ENCODE measurements around the gene SHQ1. TPM values are rescaled to one million over a fixed set of nuclear protein-coding genes. Genes with fewer than 3 reads are reported as not detected.
A peak's percentile ranks its signal among the peaks of the same experiment; 100 is the strongest.

The SHQ1 gene
- total and polyA plus RNA-seq, 9 of the 15 experiments (the other 6 are each of a cell fraction or from before 2014, with no cell fraction given), result 9.2 to 25.0 (median 14.1) TPM

- CTCF ChIA-PET (ENCODE audit: low intra/inter-chr PET ratio), result no interaction called here
- FAIRE-seq, result no peak
- WGBS (ENCODE audit: insufficient coverage, low coverage, missing lambda C conversion rate), result 30% methylated on average over 3 of the region's 3 CpGs
- 0 out of 2 replicates have a peak, but pooled peaks have one; percentile 39 for TF ChIP-seq TCF3 (CRISPR knock-in tag; IDR thresholded peaks at IDR 0.05)
- no peak for TF ChIP-seq SREBF2 (CRISPR knock-in tag; IDR thresholded peaks at IDR 0.05)
- 0 out of 2 replicates have a peak, but pooled peaks have one; percentile 12 for TF ChIP-seq TAL1 (IDR thresholded peaks at IDR 0.05)
- no peak for TF ChIP-seq ZNF561 (CRISPR knock-in tag; conservative IDR thresholded peaks at IDR 0.05)
- TF ChIP-seq, protein P1, sequence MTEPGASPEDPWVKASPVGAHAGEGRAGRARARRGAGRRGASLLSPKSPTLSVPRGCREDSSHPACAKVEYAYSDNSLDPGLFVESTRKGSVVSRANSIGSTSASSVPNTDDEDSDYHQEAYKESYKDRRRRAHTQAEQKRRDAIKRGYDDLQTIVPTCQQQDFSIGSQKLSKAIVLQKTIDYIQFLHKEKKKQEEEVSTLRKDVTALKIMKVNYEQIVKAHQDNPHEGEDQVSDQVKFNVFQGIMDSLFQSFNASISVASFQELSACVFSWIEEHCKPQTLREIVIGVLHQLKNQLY (CRISPR knock-in tag; conservative IDR thresholded peaks at IDR 0.05), result no peak
- TF ChIP-seq FOXJ3 (CRISPR knock-in tag; IDR thresholded peaks at IDR 0.05), result no peak
- TF ChIP-seq CREB5 (CRISPR knock-in tag; IDR thresholded peaks at IDR 0.05), result no peak
- TF ChIP-seq RUNX1 (IDR thresholded peaks at IDR 0.05; ENCODE audit: low read depth), result no peak
- TF ChIP-seq, protein P2, sequence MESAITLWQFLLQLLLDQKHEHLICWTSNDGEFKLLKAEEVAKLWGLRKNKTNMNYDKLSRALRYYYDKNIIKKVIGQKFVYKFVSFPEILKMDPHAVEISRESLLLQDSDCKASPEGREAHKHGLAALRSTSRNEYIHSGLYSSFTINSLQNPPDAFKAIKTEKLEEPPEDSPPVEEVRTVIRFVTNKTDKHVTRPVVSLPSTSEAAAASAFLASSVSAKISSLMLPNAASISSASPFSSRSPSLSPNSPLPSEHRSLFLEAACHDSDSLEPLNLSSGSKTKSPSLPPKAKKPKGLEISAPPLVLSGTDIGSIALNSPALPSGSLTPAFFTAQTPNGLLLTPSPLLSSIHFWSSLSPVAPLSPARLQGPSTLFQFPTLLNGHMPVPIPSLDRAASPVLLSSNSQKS (CRISPR knock-in tag; IDR thresholded peaks at IDR 0.05), result no peak
- TF ChIP-seq MCM2 (IDR thresholded peaks at IDR 0.05; ENCODE audit: low read depth), result no peak
- no peak for TF ChIP-seq EGR1 (conservative IDR thresholded peaks at IDR 0.05)
- TF ChIP-seq COPS2 (conservative IDR thresholded peaks at IDR 0.05), result no peak
- TF ChIP-seq DPF2 (IDR thresholded peaks at IDR 0.05), result peak; percentile 19; the same call in 1 of the 2 replicates
- no peak for TF ChIP-seq MBD2 (IDR thresholded peaks at IDR 0.05; ENCODE audit: borderline replicate concordance, low read depth)
- no peak for TF ChIP-seq ZNF717 (CRISPR knock-in tag; IDR thresholded peaks at IDR 0.05)
- TF ChIP-seq GTF2A2 (tag; IDR thresholded peaks at IDR 0.05), result no peak
- no peak for TF ChIP-seq NONO (IDR thresholded peaks at IDR 0.05; ENCODE audit: low read depth in 2 of 2, low read length in 1 of 2)
- TF ChIP-seq RBM22 (IDR thresholded peaks at IDR 0.05; ENCODE audit: low read depth, low read length, poor library complexity, severe bottlenecking), result no peak
- no peak for TF ChIP-seq FOXP4 (CRISPR knock-in tag; IDR thresholded peaks at IDR 0.05; ENCODE audit: borderline replicate concordance)
- no peak for TF ChIP-seq RFX1 (IDR thresholded peaks at IDR 0.05)
These were observed 9.2 kb downstream of the SHQ1 start for GRCh38 chr3:72839057-72839456.

More at GRCh38 chr3:72839057-72839456, 9.2 kb downstream of the SHQ1 start:
- Histone ChIP-seq H3K4me2 (ENCODE audit: insufficient read depth, low read length) (no peak overlapping the region), H3K4me1 (replicated peaks in 1 of 2; ENCODE audit: control insufficient read depth in 2 of 2, insufficient read depth in 2 of 2, low read length in 2 of 2) (peaks cover 0 to 7% of the 10 kb centered on the region in 2 experiments; a peak in 2 of 5 replicates), H3K4me3 (no peak overlapping the region), H3K36me3 (ENCODE audit: control insufficient read depth, insufficient read depth, low read length) (peaks cover 61% of the 10 kb centered on the region; the same call in 2 of the 3 replicates), H3K9ac (ENCODE audit: insufficient read depth in 1 of 2, low read depth in 2 of 2, low read length in 2 of 2) (no peak overlapping the region), H2AFZ (ENCODE audit: low read depth, low read length) (no peak overlapping the region), H4K20me1 (replicated peaks; ENCODE audit: control insufficient read depth, insufficient read depth, low read length) (no peaks in the 10 kb centered on the region), H3K79me2 (ENCODE audit: control insufficient read depth, insufficient read depth, low read length) (no peaks in the 10 kb centered on the region), H3K27ac (ENCODE audit: extremely low read depth, low read depth, low read length) (no peak overlapping the region; the same call in 2 of the 3 replicates), H3K9me1 (ENCODE audit: control insufficient read depth, insufficient read depth, low read length) (peaks cover 3% of the 10 kb centered on the region), H3K9me3 (replicated peaks; ENCODE audit: control insufficient read depth, insufficient read depth, low read depth, low read length) (no peaks in the 10 kb centered on the region), H3K27me3 (ENCODE audit: control insufficient read depth in 2 of 2, insufficient read depth in 2 of 2, low read length in 2 of 2) (no peaks in the 10 kb centered on the region)
- in situ Hi-C loops (cut with MboI), result no loop called here
- intact Hi-C loops (cut with micrococcal nuclease), result no loop called here
- ATAC-seq, result peak; percentile 60
- POLR2A ChIA-PET, result no interaction called here
- DNase-seq (ENCODE audit: extremely low read depth in 1 of 4, low spot score in 3 of 4), result peak in 2 of 4 experiments; percentile 8 to 16
- no TSS peak for BruUV-seq (replicated peaks)
